ENCODE results near the gene GUF1. TPM values are rescaled to one million over a fixed set of nuclear protein-coding genes. Genes with fewer than 3 reads are reported as not detected.
A peak's percentile ranks its signal among the peaks of the same experiment; 100 is the strongest.
"Not testable (repeated sequence)": the region's sequence is repeated elsewhere in the genome, so short reads cannot be mapped to it uniquely, and the experiment has no call there.

Gene GUF1
- total RNA-seq, 1 donor from 2014 or later: 6.9 TPM

- no peak for DNase-seq (ENCODE audit: low read depth in 2 of 2)
These were observed 22.8 kb downstream of the GUF1 start for GRCh38 chr4:44701037-44701436.

GRCh38 chr4:44704673-44705072 lies 26.5 kb downstream of the GUF1 start:
- DNase-seq (ENCODE audit: low read depth in 2 of 2): no peak

GRCh38 chr4:44713125-44713524 lies 34.9 kb downstream of the GUF1 start:
- DNase-seq (ENCODE audit: low read depth in 2 of 2): no peak

GRCh38 chr4:44716597-44716996 lies 38.4 kb downstream of the GUF1 start:
- no peak for DNase-seq (ENCODE audit: low read depth in 2 of 2)

- DNase-seq (ENCODE audit: low read depth in 2 of 2): no peak
These were observed 42.2 kb downstream of the GUF1 start for GRCh38 chr4:44720371-44720770.

- DNase-seq (ENCODE audit: low read depth in 2 of 2): no peak
These were observed 43.8 kb downstream of the GUF1 start for GRCh38 chr4:44722001-44722400.

- DNase-seq (ENCODE audit: low read depth in 2 of 2): no peak
These were observed 46.9 kb downstream of the GUF1 start for GRCh38 chr4:44725166-44725565.

GRCh38 chr4:44725726-44726037 lies 47.5 kb downstream of the GUF1 start:
- DNase-seq (ENCODE audit: low read depth in 2 of 2): no peak

- DNase-seq (ENCODE audit: low read depth in 2 of 2): peak; percentile 76 to 91
These were observed 48.0 kb downstream of the GUF1 start, which contains the start of gene GNPDA2 for GRCh38 chr4:44726038-44726871. Gene GNPDA2 (minus strand): TSS chr4:44726556. CDS start chr4:44722207, 4,349 bp downstream.

GRCh38 chr4:44727471-44727870 lies 49.3 kb downstream of the GUF1 start:
- DNase-seq (ENCODE audit: low read depth in 2 of 2): no peak

GRCh38 chr4:44728694-44729093 lies 50.5 kb downstream of the GUF1 start:
- DNase-seq (ENCODE audit: low read depth in 2 of 2): not testable (repeated sequence)

GRCh38 chr4:44736900-44737299 lies 58.7 kb downstream of the GUF1 start:
- no peak for DNase-seq (ENCODE audit: low read depth in 2 of 2)

GRCh38 chr4:44738615-44739014 lies 60.4 kb downstream of the GUF1 start:
- DNase-seq (ENCODE audit: low read depth in 2 of 2): peak; percentile 5 to 7

- DNase-seq (ENCODE audit: low read depth in 2 of 2): no peak
These were observed 62.0 kb downstream of the GUF1 start for GRCh38 chr4:44740201-44740600.

Other genes starting within 250 kb of the GUF1 start
- gene KCTD8, start 229.6 kb upstream of the GUF1 start, total RNA-seq: 0.13 TPM in 2 replicates
- gene YIPF7, start 26.8 kb upstream of the GUF1 start, total RNA-seq: not detected in 2 replicates
- 15.4 and 18.5 TPM in 2 replicates for gene GNPDA2, start 48.1 kb downstream of the GUF1 start, total RNA-seq